GM19467 (cell line): ENCODE measurements around the gene C19orf73.

Experiments used
- ATAC-seq: cut with Tn5 transposase; IDR thresholded peaks from one replicate; pipeline ENCODE4 v1.9.1; 2021; ENCODE audit warnings: mild to moderate bottlenecking, moderate library complexity; ENCODE audit not compliant: unreplicated experiment

C19orf73 gene

GRCh38 chr19:49118565-49119410, at the start of gene C19orf73:
C19orf73 (minus strand) TSS chr19:49119143; CDS start chr19:49119022, 121 bp downstream.
- peak; percentile 69 for ATAC-seq

- ATAC-seq: no peak
Observed at GRCh38 chr19:49168421-49168820, 49.5 kb upstream of the C19orf73 start.

GRCh38 chr19:49167857-49168409, 49.0 kb upstream of the C19orf73 start:
- ATAC-seq: no peak

GRCh38 chr19:49165865-49166301, 46.9 kb upstream of the C19orf73 start:
- ATAC-seq: no peak

GRCh38 chr19:49165111-49165750, 46.3 kb upstream of the C19orf73 start:
- ATAC-seq: no peak

- ATAC-seq: no peak
Observed at GRCh38 chr19:49161987-49162386, 43.0 kb upstream of the C19orf73 start.

- ATAC-seq: no peak
Observed at GRCh38 chr19:49160450-49161189, 41.7 kb upstream of the C19orf73 start.

GRCh38 chr19:49157445-49158224, 38.7 kb upstream of the C19orf73 start, which contains the start of gene TRPM4:
TRPM4 (plus strand) TSS chr19:49157792; CDS start chr19:49157867, 75 bp downstream.
- no peak for ATAC-seq

GRCh38 chr19:49155820-49156346, 36.9 kb upstream of the C19orf73 start:
- ATAC-seq: no peak

- no peak for ATAC-seq
Observed at GRCh38 chr19:49155005-49155819, 36.3 kb upstream of the C19orf73 start, which contains the start of gene HRC. HRC (minus strand) TSS chr19:49155396; CDS start chr19:49155237, 159 bp downstream.

GRCh38 chr19:49154279-49154678, 35.3 kb upstream of the C19orf73 start:
- no peak for ATAC-seq

GRCh38 chr19:49153167-49153809, 34.3 kb upstream of the C19orf73 start:
- ATAC-seq: no peak

- no peak for ATAC-seq
Observed at GRCh38 chr19:49152119-49152550, 33.2 kb upstream of the C19orf73 start.

GRCh38 chr19:49151267-49152118, 32.5 kb upstream of the C19orf73 start:
- no peak for ATAC-seq

- no peak for ATAC-seq
Observed at GRCh38 chr19:49150944-49151243, 32.0 kb upstream of the C19orf73 start.

GRCh38 chr19:49150106-49150943, 31.4 kb upstream of the C19orf73 start:
- ATAC-seq: no peak

GRCh38 chr19:49149652-49150105, 30.7 kb upstream of the C19orf73 start:
- no peak for ATAC-seq
